BJ (cell line): ENCODE results near the gene CDC42BPB. TPM values are rescaled to one million over a fixed set of nuclear protein-coding genes. Genes with fewer than 3 reads are reported as not detected.

Experiments used
- CTCF ChIA-PET: fragments of 350-600 bp; formaldehyde crosslinking; extraction: SDS; loops from one replicate; lab custom pipeline; 2021; ENCODE audit warnings: antibody characterized with exemption, inconsistent platforms; lab: Yijun Ruan, JAX
- POLR2A ChIA-PET: fragments of 300-600 bp; sonication (Branson Sonifier 250); formaldehyde crosslinking; extraction: SDS; loops from one replicate; lab custom pipeline; 2021; ENCODE audit warnings: antibody characterized with exemption; lab: Charles Lee
- DNase-seq: peaks from one replicate; pipeline ENCODE4 v3.0.0-alpha.2; 2011; ENCODE audit warnings: low read depth
- H3K27me3 ChIP-seq: 2 replicates; pipeline ENCODE4 v1.6.0; 2011; ENCODE audit warnings: low read length; ENCODE audit not compliant: control insufficient read depth, insufficient read depth
- H3K36me3 ChIP-seq: 2 replicates; pipeline ENCODE4 v1.5.1; 2011; ENCODE audit warnings: low read length; ENCODE audit not compliant: control insufficient read depth, insufficient read depth
- H3K4me3 ChIP-seq: 2 replicates; pipeline ENCODE4 v1.5.1; 2011; ENCODE audit warnings: low read depth, mild to moderate bottlenecking, control low read depth, low read length
- CTCF ChIP-seq: IDR thresholded peaks from 2 replicates; pipeline ENCODE4 v1.5.1; 2011; ENCODE audit warnings: low read depth, mild to moderate bottlenecking, control low read depth, inconsistent platforms, low read length, moderate library complexity; ENCODE audit not compliant: insufficient read depth
- polyA plus RNA-seq: library from polyadenylated mRNA; depleted of rRNA; stranded (reverse); fragments of >200 nt; gene quantifications from 2 replicates; pipeline ENCODE4 v1.2.3, GENCODE V29; 2011

Gene CDC42BPB
- polyA plus RNA-seq, 1 experiment, result 66.5 TPM

- POLR2A ChIA-PET, result no interaction called here
- CTCF ChIA-PET, result interaction anchor here (1.4 kb wide), 1 partner anchor 164 kb away, joined by 3 read pairs; no protein-coding TSS in a partner anchor
- peaks cover 43% of the 10 kb centered on the region for H3K36me3 ChIP-seq
- no peak for DNase-seq
- no peak for TF ChIP-seq CTCF
- no peak overlapping the region for H3K4me3 ChIP-seq
- H3K27me3 ChIP-seq, result no peaks in the 10 kb centered on the region
Measured at GRCh38 chr14:102937331-102938175, 119.8 kb downstream of the CDC42BPB start.

- ChIA-PET CTCF (interaction anchor here (1.0 kb wide), 1 partner anchor 10 kb away, joined by 3 read pairs; no protein-coding TSS in a partner anchor), POLR2A (no interaction called here)
- peaks cover 34% of the 10 kb centered on the region for H3K36me3 ChIP-seq
- H3K4me3 ChIP-seq, result no peak overlapping the region
- no peaks in the 10 kb centered on the region for H3K27me3 ChIP-seq
- no peak for DNase-seq
- no peak for TF ChIP-seq CTCF
Measured at GRCh38 chr14:102935756-102936155, 121.6 kb downstream of the CDC42BPB start.

GRCh38 chr14:102933618-102934231, 123.6 kb downstream of the CDC42BPB start:
- TF ChIP-seq CTCF, result no peak
- no peak for DNase-seq
- ChIA-PET CTCF (no interaction called here), POLR2A (no interaction called here)
- H3K27me3 ChIP-seq, result peaks cover 4% of the 10 kb centered on the region
- H3K4me3 ChIP-seq, result no peak overlapping the region
- peaks cover 21% of the 10 kb centered on the region for H3K36me3 ChIP-seq

- H3K4me3 ChIP-seq, result no peak overlapping the region
- TF ChIP-seq CTCF, result no peak
- H3K27me3 ChIP-seq, result peaks cover 7% of the 10 kb centered on the region
- ChIA-PET CTCF (interaction anchor here (0.6 kb wide), 1 partner anchor 229 kb away, joined by 3 read pairs; no protein-coding TSS in a partner anchor), POLR2A (no interaction called here)
- DNase-seq, result no peak
- peaks cover 16% of the 10 kb centered on the region for H3K36me3 ChIP-seq
Measured at GRCh38 chr14:102932484-102933248, 124.7 kb downstream of the CDC42BPB start.
